ENCODE results near the gene FAM53A.
A peak's percentile ranks its signal among the peaks of the same experiment; 100 is the strongest.

GRCh38 chr4:1712216-1713002, 28.3 kb upstream of the FAM53A start, which contains the start of gene SLBP:
- 0 out of 2 replicates have a peak, but pooled peaks have one; percentile 29 for TF ChIP-seq HDGF (IDR thresholded peaks at IDR 0.05; ENCODE audit: borderline replicate concordance)
- TF ChIP-seq CTBP1 (IDR thresholded peaks at IDR 0.05; ENCODE audit: borderline replicate concordance): peak; percentile 77; the same call in 1 of the 2 replicates
- no peak for TF ChIP-seq SUZ12 (IDR thresholded peaks at IDR 0.05)
- peak; percentile 96 for TF ChIP-seq ELF4 (IDR thresholded peaks at IDR 0.05)
- no peak for TF ChIP-seq ZNF384 (IDR thresholded peaks at IDR 0.05)
- TF ChIP-seq SP1 (IDR thresholded peaks at IDR 0.05): no peak
- TF ChIP-seq TARDBP (IDR thresholded peaks at IDR 0.05): peak; percentile 85
- no peak for TF ChIP-seq FOXM1 (IDR thresholded peaks at IDR 0.05; ENCODE audit: borderline replicate concordance)
- no peak for TF ChIP-seq FOXA1 (IDR thresholded peaks at IDR 0.05)
